Hypothalamus (tissue), 51 donors: ENCODE measurements around the gene AP1G1.
"Not testable (repeated sequence)": the region's sequence is repeated elsewhere in the genome, so short reads cannot be mapped to it uniquely, and the experiment has no call there.

Experiments used
- DNase-seq, 51 donors: peaks; one replicate each; lab custom pipeline; 2025; lab: John Stamatoyannopoulos, UW

AP1G1 gene

DNA sequence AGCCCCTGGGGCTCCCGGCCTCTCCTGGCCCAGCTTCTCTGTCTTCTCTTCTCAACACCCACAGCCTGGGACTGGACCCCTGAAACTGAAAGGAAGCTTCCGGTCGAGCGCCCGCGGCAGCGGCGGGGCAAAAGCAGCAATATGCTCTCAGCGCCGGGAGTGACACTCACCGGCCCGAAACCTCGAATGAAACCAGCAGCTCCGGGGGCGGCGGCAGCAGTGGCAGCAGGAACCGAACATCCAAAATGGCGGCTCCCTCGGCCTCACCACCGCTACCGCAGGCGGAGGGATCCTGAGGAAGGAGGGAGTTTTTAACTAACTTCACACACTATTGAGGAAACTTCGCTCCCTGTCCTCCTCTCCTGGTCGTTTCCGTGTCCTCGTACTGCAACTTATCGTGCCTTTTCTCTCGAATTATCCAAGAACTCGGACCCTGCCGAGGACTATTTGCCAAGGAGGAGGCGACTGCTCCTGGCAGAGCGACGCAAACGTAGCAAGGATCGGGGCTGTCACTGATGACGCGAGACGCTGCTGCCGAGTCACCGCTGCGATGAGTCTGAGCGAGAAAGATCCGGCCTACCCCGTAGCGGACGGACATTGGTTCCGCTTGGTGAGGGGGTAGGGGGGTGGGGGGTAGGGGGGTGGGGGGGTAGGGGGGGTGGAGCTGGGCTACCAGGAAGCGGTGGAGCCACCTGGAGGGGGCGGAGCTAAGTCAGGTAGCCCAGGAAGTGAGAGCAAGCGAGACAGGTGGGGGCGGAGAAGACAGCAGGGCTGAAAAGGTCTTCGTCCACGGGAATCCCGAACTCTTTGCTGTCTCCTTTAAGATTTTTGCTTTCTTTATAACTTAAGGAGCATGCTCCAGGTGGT is at the start of gene AP1G1:
Gene AP1G1 (minus strand): TSS at position 242 of the 867 bp plus-strand sequence. CDS start 19,355 bp downstream, outside the sequence.
- peak; percentile 32 to 98 (median 88) for DNase-seq

DNA sequence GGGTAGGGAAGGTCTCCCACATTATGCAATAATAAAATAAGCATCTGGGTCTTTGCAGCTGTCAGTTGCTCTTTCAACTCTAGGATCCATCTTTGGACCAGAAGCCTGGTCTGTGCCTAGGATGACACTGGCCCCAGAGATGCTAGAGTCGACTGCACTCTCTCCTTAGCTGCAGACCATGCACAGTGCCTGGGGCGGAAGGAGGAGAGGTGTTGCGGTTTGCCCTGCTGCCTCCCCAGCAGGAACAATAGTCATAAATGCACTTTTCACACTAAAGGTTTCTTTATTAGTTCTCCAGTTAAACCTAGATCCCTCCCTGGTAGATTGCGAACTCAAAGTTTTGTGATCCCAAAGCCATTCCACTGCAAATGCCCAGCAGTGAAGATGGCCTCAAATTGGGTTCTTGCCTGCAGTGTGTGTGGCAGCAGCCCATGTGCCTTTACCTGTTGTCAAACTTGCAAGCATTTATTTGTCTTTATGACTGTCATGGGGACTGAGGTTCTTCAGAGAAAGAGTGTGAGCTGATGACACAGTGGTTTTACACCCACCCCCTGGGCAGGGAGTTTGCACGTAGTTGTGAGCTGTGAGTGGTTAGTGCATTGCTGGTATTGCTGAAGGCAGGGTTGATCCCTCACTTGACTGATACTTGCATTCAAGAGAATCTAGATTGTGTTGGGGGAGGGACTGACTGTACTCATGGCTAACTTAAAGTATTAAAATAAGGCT is 47.5 kb upstream of the AP1G1 start:
- no peak for DNase-seq

GRCh38 chr16:71854369-71854948 is 45.8 kb upstream of the AP1G1 start:
- DNase-seq, result no peak

- DNase-seq, result no peak
These were observed 44.8 kb upstream of the AP1G1 start for GRCh38 chr16:71853413-71853812.

DNA sequence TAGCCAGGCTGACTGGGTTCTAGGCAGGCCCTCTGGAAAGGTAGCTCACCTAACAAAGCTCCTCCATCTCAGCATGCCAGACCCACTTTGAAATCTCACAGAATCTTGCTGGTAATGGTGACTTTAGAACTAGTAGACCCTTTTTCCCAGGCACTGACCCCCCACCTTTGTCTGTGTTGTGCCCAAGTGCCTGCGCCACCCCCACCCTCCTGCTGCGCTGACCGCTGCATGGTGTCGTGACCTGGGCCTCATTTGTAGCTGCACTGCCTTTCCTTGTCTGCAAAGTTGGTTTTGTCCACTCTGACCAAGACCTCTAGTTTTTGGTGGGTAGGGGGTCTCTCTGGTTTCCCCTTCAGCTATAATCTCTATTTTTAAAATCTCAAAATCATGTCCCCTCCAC is 43.9 kb upstream of the AP1G1 start:
- DNase-seq, result no peak

DNA sequence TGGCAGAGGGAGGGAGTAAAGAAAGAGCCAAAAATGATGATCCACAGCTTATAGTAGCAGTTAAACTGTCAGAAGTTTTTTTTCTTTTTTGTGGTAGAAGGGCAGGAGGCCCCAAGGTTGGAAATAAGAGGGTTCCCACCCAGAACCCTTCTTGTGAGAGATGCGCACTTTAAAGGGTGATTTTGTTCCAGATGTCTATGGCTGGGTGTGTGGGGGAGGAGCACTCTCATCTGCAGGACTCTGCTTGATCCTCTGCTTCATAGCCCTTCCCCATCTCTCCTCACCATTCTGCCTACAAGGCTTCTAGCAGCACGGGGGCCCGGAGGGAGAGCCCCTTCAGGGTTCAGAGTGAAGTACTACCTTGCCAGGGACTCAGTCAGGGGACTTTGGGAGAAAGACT is 43.5 kb upstream of the AP1G1 start:
- no peak for DNase-seq

- DNase-seq, result no peak
These were observed 43.1 kb upstream of the AP1G1 start for GRCh38 chr16:71851746-71852145.

DNA sequence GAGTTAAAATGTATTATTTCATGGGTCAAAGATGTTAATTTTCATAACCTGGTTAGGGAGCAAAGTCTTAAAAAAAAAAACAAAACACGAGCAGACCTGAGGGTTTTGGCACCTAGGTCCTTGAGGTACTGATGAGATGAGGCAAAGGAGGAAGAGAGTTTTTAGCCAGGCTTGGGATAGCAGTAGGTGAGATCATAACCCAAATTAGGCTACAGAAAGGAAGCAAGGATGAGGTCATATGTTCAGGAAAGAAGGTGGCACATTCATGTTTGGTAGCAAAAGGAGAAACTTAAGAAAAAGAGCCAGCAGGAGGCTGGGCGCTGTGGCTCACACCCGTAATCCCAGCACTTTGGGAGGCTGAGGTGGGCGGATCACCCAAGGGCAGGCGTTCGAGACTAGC is 40.0 kb upstream of the AP1G1 start:
- no peak for DNase-seq

GRCh38 chr16:71847096-71847495 is 38.5 kb upstream of the AP1G1 start:
- DNase-seq, result no peak

DNA sequence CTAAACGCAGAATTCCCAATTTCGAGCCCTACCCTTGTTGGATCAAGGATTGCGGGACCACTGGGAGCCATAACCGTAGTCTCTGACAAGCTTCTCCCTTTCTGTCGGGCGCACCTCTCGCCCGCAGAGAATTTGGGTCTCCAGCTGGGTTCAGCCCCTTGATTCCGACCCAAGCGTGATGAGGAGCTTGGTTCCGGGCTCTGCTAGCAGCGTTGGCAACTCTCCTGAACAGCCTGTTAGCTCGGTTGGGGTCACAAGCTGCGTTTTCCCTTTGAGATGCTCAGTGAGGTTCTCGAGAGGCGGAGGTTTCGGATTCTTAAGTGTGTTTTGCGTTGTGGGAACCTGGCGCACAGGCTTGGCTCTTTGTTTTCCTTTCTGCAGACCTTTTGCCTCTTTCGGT is 37.8 kb upstream of the AP1G1 start:
- peak in 4 of 51 donors; percentile 7 to 45 (median 15) for DNase-seq

- peak; percentile 22 to 91 (median 76) for DNase-seq
These were observed 37.2 kb upstream of the AP1G1 start, which contains the start of gene ATXN1L for GRCh38 chr16:71845639-71846430. TSS of gene ATXN1L (plus strand) at chr16:71845976. CDS start at chr16:71849741, 3,765 bp downstream.

DNA sequence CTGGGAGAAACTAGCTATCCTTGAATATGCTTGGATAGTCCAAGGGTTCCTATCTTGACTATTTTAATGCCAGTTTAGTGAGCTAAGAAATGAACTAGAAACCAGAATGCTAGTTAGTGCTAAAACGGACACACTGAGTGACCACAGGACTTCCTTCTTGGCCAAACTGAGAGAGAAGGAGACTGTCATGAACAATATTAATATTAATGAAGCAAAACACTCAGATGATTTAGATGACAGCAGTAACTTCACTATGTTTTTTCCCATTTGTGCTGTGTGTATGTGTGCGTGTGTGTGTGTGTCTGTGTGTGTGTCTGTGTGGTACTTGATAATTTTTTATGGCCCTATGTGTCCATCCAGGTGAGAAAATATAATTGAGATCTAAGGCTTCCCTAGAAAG is 34.9 kb upstream of the AP1G1 start:
- no peak for DNase-seq

DNA sequence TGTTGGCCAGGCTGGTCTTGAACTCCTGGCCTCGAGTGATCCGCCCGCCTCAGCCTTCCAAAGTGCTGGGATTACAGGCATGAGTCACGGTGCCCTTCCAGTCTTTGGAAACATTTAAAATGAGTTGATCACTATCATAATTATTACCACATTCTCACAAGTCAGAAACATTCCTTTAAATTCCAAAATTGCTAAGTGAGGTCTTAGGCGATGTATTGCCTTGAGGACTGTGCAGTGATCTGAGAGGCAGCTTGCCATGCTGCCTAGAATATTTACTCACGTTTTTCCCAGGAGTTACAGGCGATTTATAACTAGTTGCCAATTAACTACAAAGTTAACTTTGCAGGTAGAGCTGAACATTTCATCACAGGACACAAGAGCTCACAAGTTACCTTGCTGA is 31.4 kb upstream of the AP1G1 start:
- DNase-seq, result no peak

DNA sequence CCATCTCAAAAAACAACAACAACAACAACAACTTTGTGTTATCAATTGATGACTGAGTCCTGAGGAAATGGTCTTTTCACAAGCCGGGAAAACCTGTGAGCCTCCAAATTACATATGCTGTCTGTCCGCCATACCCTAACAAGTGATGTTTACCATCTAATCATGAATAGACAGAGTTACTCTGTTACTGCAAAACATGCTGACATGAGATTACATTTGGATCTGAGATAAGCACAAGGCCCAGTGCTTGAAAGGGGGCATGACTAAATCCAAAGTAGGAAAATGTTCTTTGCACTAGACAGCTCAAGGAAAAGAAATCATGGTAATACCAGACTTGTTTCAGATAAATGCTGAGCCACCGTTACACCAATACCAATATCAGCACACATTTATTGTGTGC is 28.5 kb upstream of the AP1G1 start:
- DNase-seq, result no peak

GRCh38 chr16:71834291-71834690 is 25.7 kb upstream of the AP1G1 start:
- no peak for DNase-seq

DNA sequence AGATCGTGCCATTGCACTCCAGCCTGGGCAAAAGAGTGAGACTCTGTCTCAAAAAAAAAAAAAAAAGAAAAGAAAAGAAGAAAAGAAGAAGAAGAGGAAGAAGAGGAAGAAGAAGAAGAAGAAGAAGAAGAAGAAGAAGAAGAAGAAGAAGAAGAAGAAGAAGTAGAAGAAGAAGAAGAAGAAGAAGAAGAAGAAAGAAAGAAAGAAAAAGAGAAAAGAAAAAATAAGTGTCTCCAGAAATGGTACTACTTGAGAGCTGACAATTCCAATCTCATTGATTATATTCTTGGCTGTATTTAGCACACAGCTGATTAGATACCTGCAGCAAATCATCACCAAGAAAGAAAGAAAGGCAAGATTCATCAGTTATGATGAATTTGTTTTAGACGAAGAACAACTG is 23.5 kb upstream of the AP1G1 start:
- DNase-seq, result not testable (repeated sequence)

GRCh38 chr16:71831698-71832097 is 23.1 kb upstream of the AP1G1 start:
- DNase-seq, result not testable (repeated sequence)

DNA sequence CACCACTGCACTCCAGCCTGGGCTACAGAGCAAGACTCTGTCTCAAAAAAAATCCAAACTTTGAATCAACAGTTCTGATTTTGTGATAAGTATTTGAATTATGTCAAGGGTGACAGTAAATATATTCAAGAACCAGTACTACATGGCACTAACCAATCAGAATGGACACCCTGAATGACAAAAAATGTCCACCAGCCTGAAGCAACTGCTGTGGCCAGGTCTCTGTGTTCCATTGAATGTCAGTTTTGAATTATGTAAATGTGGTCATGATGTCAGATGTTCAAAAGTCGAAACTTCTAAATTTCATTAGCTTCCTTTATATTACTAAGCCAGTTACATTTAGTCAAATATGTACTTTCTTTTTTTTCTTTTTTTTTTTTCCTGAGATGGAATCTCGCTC is 21.7 kb upstream of the AP1G1 start:
- DNase-seq, result no peak

GRCh38 chr16:71826533-71827017 is 17.9 kb upstream of the AP1G1 start:
- DNase-seq, result no peak

DNA sequence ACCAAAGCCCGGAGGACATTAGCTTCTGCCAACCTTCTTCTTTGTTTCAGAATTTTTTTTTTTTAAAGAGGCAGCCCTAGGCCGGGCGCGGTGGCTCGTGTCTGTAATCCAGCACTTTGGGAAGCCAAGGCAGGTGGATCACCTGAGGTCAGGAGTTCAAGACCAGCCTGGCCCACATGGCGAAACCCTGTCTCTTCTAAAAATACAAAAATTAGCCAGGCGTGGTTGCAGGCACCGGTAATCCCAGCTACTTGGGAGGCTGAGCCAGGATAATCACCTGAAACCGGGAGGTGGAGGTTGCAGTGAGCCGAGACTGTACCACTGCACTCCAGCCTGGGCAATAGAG is 8.5 kb upstream of the AP1G1 start:
- not testable (repeated sequence) for DNase-seq
